ENCODE results near the gene TMEM256.

DNA sequence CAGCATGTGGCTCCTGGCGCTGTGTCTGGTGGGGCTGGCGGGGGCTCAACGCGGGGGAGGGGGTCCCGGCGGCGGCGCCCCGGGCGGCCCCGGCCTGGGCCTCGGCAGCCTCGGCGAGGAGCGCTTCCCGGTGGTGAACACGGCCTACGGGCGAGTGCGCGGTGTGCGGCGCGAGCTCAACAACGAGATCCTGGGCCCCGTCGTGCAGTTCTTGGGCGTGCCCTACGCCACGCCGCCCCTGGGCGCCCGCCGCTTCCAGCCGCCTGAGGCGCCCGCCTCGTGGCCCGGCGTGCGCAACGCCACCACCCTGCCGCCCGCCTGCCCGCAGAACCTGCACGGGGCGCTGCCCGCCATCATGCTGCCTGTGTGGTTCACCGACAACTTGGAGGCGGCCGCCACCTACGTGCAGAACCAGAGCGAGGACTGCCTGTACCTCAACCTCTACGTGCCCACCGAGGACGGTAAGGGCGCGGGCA is 4.4 kb upstream of the TMEM256 start:
- TF ChIP-seq, protein P1, sequence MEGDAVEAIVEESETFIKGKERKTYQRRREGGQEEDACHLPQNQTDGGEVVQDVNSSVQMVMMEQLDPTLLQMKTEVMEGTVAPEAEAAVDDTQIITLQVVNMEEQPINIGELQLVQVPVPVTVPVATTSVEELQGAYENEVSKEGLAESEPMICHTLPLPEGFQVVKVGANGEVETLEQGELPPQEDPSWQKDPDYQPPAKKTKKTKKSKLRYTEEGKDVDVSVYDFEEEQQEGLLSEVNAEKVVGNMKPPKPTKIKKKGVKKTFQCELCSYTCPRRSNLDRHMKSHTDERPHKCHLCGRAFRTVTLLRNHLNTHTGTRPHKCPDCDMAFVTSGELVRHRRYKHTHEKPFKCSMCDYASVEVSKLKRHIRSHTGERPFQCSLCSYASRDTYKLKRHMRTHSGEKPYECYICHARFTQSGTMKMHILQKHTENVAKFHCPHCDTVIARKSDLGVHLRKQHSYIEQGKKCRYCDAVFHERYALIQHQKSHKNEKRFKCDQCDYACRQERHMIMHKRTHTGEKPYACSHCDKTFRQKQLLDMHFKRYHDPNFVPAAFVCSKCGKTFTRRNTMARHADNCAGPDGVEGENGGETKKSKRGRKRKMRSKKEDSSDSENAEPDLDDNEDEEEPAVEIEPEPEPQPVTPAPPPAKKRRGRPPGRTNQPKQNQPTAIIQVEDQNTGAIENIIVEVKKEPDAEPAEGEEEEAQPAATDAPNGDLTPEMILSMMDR (IDR thresholded peaks at IDR 0.05; ENCODE audit: extremely low read depth in 1 of 2, insufficient read depth in 1 of 2, low read depth in 1 of 2, low read length in 2 of 2) = no peak
- TF ChIP-seq POLR2AphosphoS5 (IDR thresholded peaks at IDR 0.05; ENCODE audit: insufficient read depth, low read depth, low read length) = no peak

Measured in endothelial cell of umbilical vein (primary cell).